Measurements from ENCODE around the gene PTPRN2.

PTPRN2 gene

GRCh38 chr7:158125721-158126120 lies 461.9 kb downstream of the PTPRN2 start:
- DNase-seq (ENCODE audit: low read depth, low spot score), result no peak
- TF ChIP-seq CTCF (IDR thresholded peaks at IDR 0.05; ENCODE audit: insufficient read depth, low read length, missing control alignments), result no peak
- POLR2A ChIA-PET, result no interaction called here
- CTCF ChIA-PET, result no interaction called here
- H3K4me3 ChIP-seq (ENCODE audit: low read depth, low read length), result no peak overlapping the region

GRCh38 chr7:158125091-158125490 lies 462.5 kb downstream of the PTPRN2 start:
- CTCF ChIA-PET, result no interaction called here
- POLR2A ChIA-PET, result no interaction called here

GRCh38 chr7:158124671-158125079 lies 462.9 kb downstream of the PTPRN2 start:
- ChIA-PET CTCF (no interaction called here), POLR2A (no interaction called here)
- no peak for TF ChIP-seq CTCF (IDR thresholded peaks at IDR 0.05; ENCODE audit: insufficient read depth, low read length, missing control alignments)
- no peak for DNase-seq (ENCODE audit: low read depth, low spot score)
- H3K4me3 ChIP-seq (ENCODE audit: low read depth, low read length), result no peak overlapping the region

More at GRCh38 chr7:158125091-158125490, 462.5 kb downstream of the PTPRN2 start:
- DNase-seq (ENCODE audit: low read depth, low spot score), result no peak
- H3K4me3 ChIP-seq (ENCODE audit: low read depth, low read length), result no peak overlapping the region
- no peak for TF ChIP-seq CTCF (IDR thresholded peaks at IDR 0.05; ENCODE audit: insufficient read depth, low read length, missing control alignments)

- no peak for DNase-seq (ENCODE audit: low read depth, low spot score)
- POLR2A ChIA-PET, result no interaction called here
Measured at GRCh38 chr7:158123753-158124152, 463.9 kb downstream of the PTPRN2 start.

GRCh38 chr7:158123214-158123613 lies 464.4 kb downstream of the PTPRN2 start:
- H3K4me3 ChIP-seq (ENCODE audit: low read depth, low read length), result no peak overlapping the region
- POLR2A ChIA-PET, result no interaction called here
- no peak for TF ChIP-seq CTCF (IDR thresholded peaks at IDR 0.05; ENCODE audit: insufficient read depth, low read length, missing control alignments)
- CTCF ChIA-PET, result no interaction called here
- no peak for DNase-seq (ENCODE audit: low read depth, low spot score)

More at GRCh38 chr7:158123753-158124152, 463.9 kb downstream of the PTPRN2 start:
- CTCF ChIA-PET, result no interaction called here
- no peak for TF ChIP-seq CTCF (IDR thresholded peaks at IDR 0.05; ENCODE audit: insufficient read depth, low read length, missing control alignments)
- H3K4me3 ChIP-seq (ENCODE audit: low read depth, low read length), result no peak overlapping the region

- POLR2A ChIA-PET, result no interaction called here
- no peak for DNase-seq (ENCODE audit: low read depth, low spot score)
- no peak for TF ChIP-seq CTCF (IDR thresholded peaks at IDR 0.05; ENCODE audit: insufficient read depth, low read length, missing control alignments)
- no peak overlapping the region for H3K4me3 ChIP-seq (ENCODE audit: low read depth, low read length)
- CTCF ChIA-PET, result no interaction called here
Measured at GRCh38 chr7:158121441-158122045, 466.1 kb downstream of the PTPRN2 start.

Data from AG04449 (cell line).